H9 (cell line): Measurements from ENCODE around the gene GGACT. TPM values are rescaled to one million over a fixed set of nuclear protein-coding genes. Genes with fewer than 3 reads are reported as not detected.

Experiments used
- DNase-seq: peaks from one replicate; pipeline ENCODE4 v3.0.0-alpha.2; 2017
- H2AFZ ChIP-seq: one replicate; pipeline ENCODE4 v1.6.1; 2013; ENCODE audit warnings: mild to moderate bottlenecking, low read length, control low read depth, moderate library complexity
- H2AK5ac ChIP-seq: 2 replicates; pipeline ENCODE4 v1.6.1; 2013; ENCODE audit warnings: low read length, control low read depth, mixed read lengths; ENCODE audit not compliant: insufficient read length
- H2BK120ac ChIP-seq: one replicate; pipeline ENCODE4 v1.6.1; 2013; ENCODE audit warnings: low read depth, mild to moderate bottlenecking, low read length, control low read depth, inconsistent platforms; ENCODE audit not compliant: poor library complexity, severe bottlenecking
- H2BK12ac ChIP-seq: 2 replicates; pipeline ENCODE4 v1.6.1; 2013; ENCODE audit warnings: low read length, control low read depth, mixed read lengths, low read depth; ENCODE audit not compliant: insufficient read length
- H2BK15ac ChIP-seq: 2 replicates; pipeline ENCODE4 v1.6.1; 2013; ENCODE audit warnings: low read depth, low read length, control low read depth
- H2BK20ac ChIP-seq: one replicate; pipeline ENCODE4 v1.6.1; 2013; ENCODE audit warnings: low read depth, mild to moderate bottlenecking, low read length, control low read depth, inconsistent platforms; ENCODE audit not compliant: poor library complexity, severe bottlenecking
- H2BK5ac ChIP-seq: 2 replicates; pipeline ENCODE4 v1.6.1; 2013; ENCODE audit warnings: low read length, control low read depth, mixed read lengths; ENCODE audit not compliant: insufficient read length
- H3K14ac ChIP-seq: 2 replicates; pipeline ENCODE4 v1.6.1; 2013; ENCODE audit warnings: low read length, control low read depth; ENCODE audit not compliant: insufficient read depth
- H3K18ac ChIP-seq: 2 replicates; pipeline ENCODE4 v1.6.1; 2013; ENCODE audit warnings: low read depth, mild to moderate bottlenecking, mixed read lengths, low read length, control low read depth; ENCODE audit not compliant: insufficient read length
- H3K23ac ChIP-seq: 2 replicates; pipeline ENCODE4 v1.6.1; 2013; ENCODE audit warnings: low read length, control low read depth, mixed read lengths, low read depth; ENCODE audit not compliant: insufficient read length
- H3K23me2 ChIP-seq: 2 replicates; pipeline ENCODE4 v1.6.1; 2013; ENCODE audit warnings: low read depth, mild to moderate bottlenecking, mixed read lengths, low read length, control low read depth; ENCODE audit not compliant: insufficient read length, poor library complexity, severe bottlenecking
- H3K27ac ChIP-seq: 2 replicates; pipeline ENCODE4 v1.5.1; 2013; ENCODE audit warnings: low read length, control low read depth, mixed read lengths, low read depth; ENCODE audit not compliant: insufficient read length
- H3K27me3 ChIP-seq: 2 replicates; pipeline ENCODE4 v1.6.1; 2013; ENCODE audit warnings: low read length, control low read depth, inconsistent platforms; ENCODE audit not compliant: insufficient read depth
- H3K4ac ChIP-seq: 2 replicates; pipeline ENCODE4 v1.6.1; 2013; ENCODE audit warnings: low read depth, mild to moderate bottlenecking, control low read depth, inconsistent platforms, low read length, moderate library complexity
- H3K4me1 ChIP-seq: 2 replicates; pipeline ENCODE4 v1.6.1; 2013; ENCODE audit warnings: low read length, control low read depth, inconsistent platforms; ENCODE audit not compliant: insufficient read depth
- H3K4me2 ChIP-seq: 2 replicates; pipeline ENCODE4 v1.6.1; 2013; ENCODE audit warnings: low read length, control low read depth, mixed read lengths; ENCODE audit not compliant: insufficient read length, insufficient read depth
- H3K56ac ChIP-seq: 2 replicates; pipeline ENCODE4 v1.6.1; 2013; ENCODE audit warnings: low read depth, mild to moderate bottlenecking, mixed read lengths, low read length, control low read depth; ENCODE audit not compliant: insufficient read length
- H3K79me1 ChIP-seq: 2 replicates; pipeline ENCODE4 v1.6.1; 2013; ENCODE audit warnings: low read depth, mild to moderate bottlenecking, moderate library complexity, low read length, control low read depth, inconsistent platforms; ENCODE audit not compliant: insufficient read depth, poor library complexity, severe bottlenecking
- H3K79me2 ChIP-seq: 2 replicates; pipeline ENCODE4 v1.6.1; 2013; ENCODE audit warnings: low read length, control low read depth, inconsistent platforms; ENCODE audit not compliant: insufficient read depth
- H3K9ac ChIP-seq: 2 replicates; pipeline ENCODE4 v1.6.1; 2013; ENCODE audit warnings: low read length, control low read depth, mixed read lengths; ENCODE audit not compliant: insufficient read length; ENCODE audit errors: extremely low read depth
- H3K9me3 ChIP-seq: one replicate; pipeline ENCODE4 v1.6.1; 2013; ENCODE audit warnings: low read depth, low read length, inconsistent platforms; ENCODE audit not compliant: control insufficient read depth
- H3T11ph ChIP-seq: one replicate; pipeline ENCODE4 v1.6.1; 2013; ENCODE audit warnings: mild to moderate bottlenecking, low read length, control low read depth, inconsistent platforms
- H4K20me1 ChIP-seq: one replicate; pipeline ENCODE4 v1.6.1; 2013; ENCODE audit not compliant: control insufficient read depth, insufficient read length, insufficient read depth
- H4K5ac ChIP-seq: 2 replicates; pipeline ENCODE4 v1.6.1; 2013; ENCODE audit warnings: low read depth, mild to moderate bottlenecking, mixed read lengths, low read length, control low read depth; ENCODE audit not compliant: insufficient read length
- H4K8ac ChIP-seq: replicated peaks from 2 replicates; pipeline ENCODE4 v1.6.1; 2013; ENCODE audit warnings: low read length, control low read depth, mixed read lengths, low read depth; ENCODE audit not compliant: insufficient read length
- H4K91ac ChIP-seq: 2 replicates; pipeline ENCODE4 v1.6.1; 2013; ENCODE audit warnings: low read depth, mild to moderate bottlenecking, moderate library complexity, mixed read lengths, low read length, control low read depth; ENCODE audit not compliant: insufficient read length
- H3K27ac Mint-ChIP-seq, 3 experiments: 2 replicates in 2 of 3; 3 replicates in 1 of 3; pipeline ENCODE4 v1.8.0; 2020 to 2021; ENCODE audit warnings: mixed read lengths in 3 of 3, mild to moderate bottlenecking in 1 of 3, moderate library complexity in 1 of 3
- H3K27me3 Mint-ChIP-seq: 2 replicates; pipeline ENCODE4 v1.8.0; 2021; ENCODE audit warnings: low read depth, mild to moderate bottlenecking, moderate library complexity, mixed read lengths
- H3K36me3 Mint-ChIP-seq, 3 experiments: 2 replicates in 2 of 3; 3 replicates in 1 of 3; pipeline ENCODE4 v1.8.0; 2020 to 2021; ENCODE audit warnings: low read depth in 3 of 3, mixed read lengths in 3 of 3; ENCODE audit not compliant: insufficient read depth in 1 of 3
- H3K4me1 Mint-ChIP-seq, 2 experiments: 2 replicates each; pipeline ENCODE4 v1.8.0; 2020; ENCODE audit warnings: mixed read lengths in 2 of 2
- H3K4me3 Mint-ChIP-seq, 2 experiments: 2 replicates in 1 of 2; 3 replicates in 1 of 2; pipeline ENCODE4 v1.8.0; 2020 to 2021; ENCODE audit warnings: mild to moderate bottlenecking in 2 of 2, mixed read lengths in 2 of 2, moderate library complexity in 1 of 2
- H3K9me3 Mint-ChIP-seq, 2 experiments: 2 replicates in 1 of 2; 3 replicates in 1 of 2; pipeline ENCODE4 v1.8.0; 2020; ENCODE audit warnings: mild to moderate bottlenecking in 2 of 2, mixed read lengths in 2 of 2, moderate library complexity in 1 of 2
- WGBS: extraction: QIAGEN DNeasy Blood & Tissue Kit; methylation state at CpG from one replicate; pipeline ENCODE4 v1.1.7; 2013; ENCODE audit warnings: missing lambda C conversion rate, low lambda C conversion rate, mixed read lengths; ENCODE audit not compliant: insufficient read length; ENCODE audit errors: extremely low coverage; 5-methylcytosine and 5-hydroxymethylcytosine counted together
- total RNA-seq: library from RNA; stranded (reverse); gene quantifications from 2 replicates; pipeline ENCODE4 v1.2.1, GENCODE V29; 2021
- TF ChIP-seq, protein P1 (sequence below): fragments of 200-600 bp; sonication (generic); conservative IDR thresholded peaks from 3 replicates; pipeline ENCODE4 v1.8.0; 2021; ENCODE audit warnings: antibody characterized with exemption, mild to moderate bottlenecking

Gene GGACT
- total RNA-seq, 1 experiment from 2014 or later, result 1.3 TPM

DNA sequence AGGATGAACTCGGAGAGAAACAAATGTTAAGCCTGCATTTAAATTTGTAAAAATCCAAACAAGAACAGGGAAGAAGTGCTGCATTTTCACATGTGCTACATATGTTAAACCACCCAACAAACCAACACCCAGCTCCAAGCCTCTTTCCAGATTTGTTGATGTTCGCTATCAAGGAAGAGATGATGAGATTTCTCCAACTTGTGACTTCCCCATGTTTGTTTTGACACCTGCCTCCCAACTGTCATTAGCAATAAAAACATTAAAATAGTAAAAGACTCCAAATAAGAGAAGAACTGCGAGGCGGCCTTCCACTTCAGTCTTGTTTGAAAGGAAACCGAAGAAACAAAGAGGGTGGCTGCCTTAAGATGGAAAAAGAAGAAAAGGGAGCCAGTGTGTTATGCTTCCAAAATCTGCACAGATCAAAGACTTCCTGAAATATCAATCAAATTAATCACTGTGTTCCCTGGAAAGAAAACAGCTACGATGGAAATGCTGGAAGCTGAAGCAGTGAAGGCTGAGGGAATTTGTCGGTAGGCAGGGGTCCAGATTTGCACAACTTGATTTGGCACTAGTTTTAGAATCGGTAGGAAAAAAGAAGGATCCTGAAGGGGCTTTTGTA is 14.0 kb upstream of the GGACT start:
- Histone ChIP-seq H3K56ac (no peak overlapping the region), H3K9me3 (no peaks in the 10 kb centered on the region), H3K4me1 (no peaks in the 10 kb centered on the region), H4K20me1 (no peaks in the 10 kb centered on the region), H3K4ac (no peak overlapping the region), H4K91ac (no peak overlapping the region), H3K23me2 (no peaks in the 10 kb centered on the region), H3K27ac (no peak overlapping the region), H2BK20ac (no peak overlapping the region), H3K14ac (no peak overlapping the region), H3K27me3 (no peaks in the 10 kb centered on the region), H2AFZ (no peak overlapping the region), H3K4me2 (no peak overlapping the region), H4K8ac (no peak overlapping the region), H3K79me2 (no peaks in the 10 kb centered on the region), H2AK5ac (no peak overlapping the region), H3K18ac (no peak overlapping the region), H3K9ac (no peak overlapping the region), H2BK120ac (no peak overlapping the region), H3K23ac (no peak overlapping the region), H3T11ph (no peak overlapping the region), H4K5ac (no peak overlapping the region), H2BK5ac (no peak overlapping the region), H2BK12ac (no peak overlapping the region), H3K79me1 (no peaks in the 10 kb centered on the region), H2BK15ac (no peak overlapping the region)
- H3K36me3 Mint-ChIP-seq, result peaks cover 0 to 4% (median 0%) of the 10 kb centered on the region in 3 experiments; a peak in 1 of 7 replicates
- H3K9me3 Mint-ChIP-seq, result no peaks in the 10 kb centered on the region
- WGBS, result no CpG with 5 or more reads among the region's 8 CpGs
- no peak for DNase-seq
- H3K4me1 Mint-ChIP-seq, result no peaks in the 10 kb centered on the region
- H3K27me3 Mint-ChIP-seq, result no peaks in the 10 kb centered on the region
- no peak overlapping the region for H3K27ac Mint-ChIP-seq
- TF ChIP-seq, protein P1, sequence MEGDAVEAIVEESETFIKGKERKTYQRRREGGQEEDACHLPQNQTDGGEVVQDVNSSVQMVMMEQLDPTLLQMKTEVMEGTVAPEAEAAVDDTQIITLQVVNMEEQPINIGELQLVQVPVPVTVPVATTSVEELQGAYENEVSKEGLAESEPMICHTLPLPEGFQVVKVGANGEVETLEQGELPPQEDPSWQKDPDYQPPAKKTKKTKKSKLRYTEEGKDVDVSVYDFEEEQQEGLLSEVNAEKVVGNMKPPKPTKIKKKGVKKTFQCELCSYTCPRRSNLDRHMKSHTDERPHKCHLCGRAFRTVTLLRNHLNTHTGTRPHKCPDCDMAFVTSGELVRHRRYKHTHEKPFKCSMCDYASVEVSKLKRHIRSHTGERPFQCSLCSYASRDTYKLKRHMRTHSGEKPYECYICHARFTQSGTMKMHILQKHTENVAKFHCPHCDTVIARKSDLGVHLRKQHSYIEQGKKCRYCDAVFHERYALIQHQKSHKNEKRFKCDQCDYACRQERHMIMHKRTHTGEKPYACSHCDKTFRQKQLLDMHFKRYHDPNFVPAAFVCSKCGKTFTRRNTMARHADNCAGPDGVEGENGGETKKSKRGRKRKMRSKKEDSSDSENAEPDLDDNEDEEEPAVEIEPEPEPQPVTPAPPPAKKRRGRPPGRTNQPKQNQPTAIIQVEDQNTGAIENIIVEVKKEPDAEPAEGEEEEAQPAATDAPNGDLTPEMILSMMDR, result no peak
- H3K4me3 Mint-ChIP-seq, result no peak overlapping the region; a peak in 1 of 5 replicates
